HG03064 (cell line): ENCODE results near the gene KRT5.
"Not testable (repeated sequence)": the region's sequence is repeated elsewhere in the genome, so short reads cannot be mapped to it uniquely, and the experiment has no call there.

Source experiments
- ATAC-seq: cut with Tn5 transposase; IDR thresholded peaks from one replicate; pipeline ENCODE4 v1.9.1; 2021; ENCODE audit warnings: low read depth; ENCODE audit not compliant: unreplicated experiment

Gene KRT5

DNA sequence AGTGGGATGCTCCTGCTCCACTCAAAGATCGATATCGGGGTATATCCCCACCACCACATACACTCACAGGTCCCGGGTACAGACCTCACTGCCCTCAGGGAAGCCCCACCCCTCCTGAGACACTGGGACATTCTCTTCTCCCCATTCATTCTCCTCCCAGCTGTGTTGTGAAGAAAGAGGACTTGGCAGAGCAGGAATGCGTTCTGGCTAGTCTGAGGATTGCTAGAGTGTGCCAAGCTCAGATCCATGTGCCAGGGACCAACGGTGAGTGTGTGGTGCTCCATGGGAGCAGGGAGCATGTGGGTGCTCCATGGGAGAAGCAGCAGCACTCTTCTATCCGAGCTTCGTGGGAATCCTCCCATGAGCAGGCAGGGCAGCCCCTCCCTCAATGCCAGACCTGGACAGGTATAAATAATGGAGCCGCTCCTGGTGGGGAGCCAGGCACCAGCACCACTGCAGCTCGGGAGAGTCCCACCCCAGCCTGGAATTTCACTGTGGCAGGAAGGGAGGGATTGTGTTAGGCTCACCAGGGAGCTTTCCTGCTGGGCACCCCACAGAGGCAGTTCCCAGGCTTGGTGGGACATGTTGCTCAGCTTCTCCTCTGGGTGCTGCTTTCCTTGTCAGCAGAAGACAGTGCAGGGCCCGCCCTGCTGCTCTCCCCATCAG is 2.3 kb upstream of the KRT5 start:
- no peak for ATAC-seq

DNA sequence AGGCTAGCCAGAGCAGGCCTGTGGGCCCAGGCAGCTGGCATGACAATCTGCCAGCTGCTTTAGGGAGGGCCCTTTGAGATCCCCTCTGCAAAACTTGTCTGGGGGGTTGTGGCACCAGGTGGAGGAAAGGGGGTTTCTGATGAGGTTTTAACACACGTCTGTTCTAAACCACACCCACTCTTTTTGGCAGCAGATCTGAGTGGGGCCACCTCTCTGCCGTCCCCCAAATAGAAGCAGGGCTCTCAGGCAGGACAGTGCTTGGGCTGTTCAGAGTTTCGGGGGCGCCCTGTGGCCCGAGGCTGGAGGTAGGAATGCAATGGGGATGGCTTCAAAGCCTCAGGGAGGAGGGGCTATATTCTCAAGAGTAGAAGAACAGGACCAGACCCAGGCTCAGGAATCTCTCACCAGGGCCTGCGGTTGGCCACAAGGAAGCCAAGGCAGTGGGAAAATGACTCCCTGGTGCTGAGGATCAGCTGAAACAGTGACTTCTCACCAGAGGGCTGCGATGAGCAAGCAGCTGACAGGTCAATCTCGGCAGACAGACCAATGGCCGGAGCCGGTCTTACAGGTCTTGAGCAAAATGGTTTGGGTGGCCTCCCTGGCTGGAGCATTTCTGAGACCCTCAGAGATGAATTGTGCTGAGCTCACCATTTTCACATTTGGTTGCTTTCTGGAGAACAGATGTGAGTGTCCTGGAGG is 1.5 kb upstream of the KRT5 start:
- ATAC-seq, result no peak

- no peak for ATAC-seq
Observed at GRCh38 chr12:52521175-52521567, 977 bp upstream of the KRT5 start.

DNA sequence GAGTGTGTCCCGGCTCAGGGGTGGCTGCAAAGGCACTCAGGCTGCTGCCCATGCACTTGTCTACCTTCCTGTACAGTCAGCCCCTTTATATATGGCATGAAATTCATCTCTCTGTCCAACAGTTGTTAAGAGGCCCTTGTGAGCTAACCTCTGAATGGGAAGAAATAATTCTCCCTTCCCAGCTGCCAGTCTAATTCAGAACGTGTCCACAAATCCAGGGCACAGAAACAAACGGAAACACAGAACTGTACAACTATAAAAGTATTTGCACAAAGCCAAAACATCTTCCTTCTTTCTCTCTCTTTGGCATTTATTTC is 849 bp downstream of the KRT5 start:
- no peak for ATAC-seq

DNA sequence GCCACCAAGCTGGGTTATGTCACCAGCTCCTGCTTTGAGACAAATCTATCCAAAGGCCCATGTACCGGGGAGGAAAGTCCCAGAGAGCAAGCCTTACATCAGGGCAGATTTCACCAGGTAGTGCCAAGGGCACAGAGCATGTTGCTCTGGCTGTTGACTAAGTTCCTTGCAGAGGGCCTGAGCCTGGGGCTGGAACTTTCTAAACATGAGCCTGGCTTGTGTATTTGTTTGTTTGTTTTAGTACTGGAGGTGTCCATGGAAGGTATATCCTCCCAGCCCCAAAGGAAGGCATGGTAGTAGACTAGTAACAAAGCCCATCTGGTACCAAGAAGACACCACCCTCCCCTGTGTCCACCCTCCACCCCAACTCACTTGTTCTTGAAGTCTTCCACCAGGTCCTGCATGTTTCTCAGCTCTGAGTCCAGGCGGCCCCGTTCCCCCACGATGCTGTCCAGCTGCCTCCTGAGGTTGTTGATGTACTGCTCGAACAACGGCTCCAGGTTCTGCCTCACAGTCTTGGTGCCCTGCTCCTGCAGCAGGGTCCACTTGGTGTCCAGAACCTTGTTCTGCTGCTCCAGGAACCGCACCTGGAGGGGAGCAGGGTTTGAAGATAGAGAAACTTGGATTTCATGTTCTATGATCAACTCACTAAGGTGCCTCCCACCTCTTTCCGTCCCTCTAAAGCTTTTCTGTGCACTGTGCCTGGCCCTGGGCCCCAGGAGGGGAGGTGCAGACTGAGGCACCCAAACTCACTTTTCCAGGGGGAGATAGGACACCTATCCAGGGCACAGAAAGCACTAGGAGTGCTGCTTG is 1.4 kb downstream of the KRT5 start:
- no peak for ATAC-seq

DNA sequence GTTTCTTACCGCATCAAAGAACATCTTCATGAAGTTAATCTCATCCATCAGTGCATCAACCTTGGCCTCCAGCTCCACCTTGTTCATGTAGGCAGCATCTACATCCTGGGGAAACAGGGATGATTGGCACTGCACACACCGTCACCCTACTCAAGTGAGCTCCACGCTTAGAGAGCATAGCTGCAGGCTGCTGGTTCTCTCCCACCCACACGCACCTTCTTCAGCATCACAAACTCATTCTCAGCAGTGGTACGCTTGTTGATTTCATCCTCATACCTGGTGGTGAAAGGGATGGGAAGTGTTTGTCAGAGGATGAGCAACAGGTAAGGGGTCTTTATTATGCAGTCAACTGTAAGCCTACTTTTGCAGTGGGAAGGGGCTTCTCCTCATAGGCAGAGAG is 2.3 kb downstream of the KRT5 start:
- no peak for ATAC-seq

DNA sequence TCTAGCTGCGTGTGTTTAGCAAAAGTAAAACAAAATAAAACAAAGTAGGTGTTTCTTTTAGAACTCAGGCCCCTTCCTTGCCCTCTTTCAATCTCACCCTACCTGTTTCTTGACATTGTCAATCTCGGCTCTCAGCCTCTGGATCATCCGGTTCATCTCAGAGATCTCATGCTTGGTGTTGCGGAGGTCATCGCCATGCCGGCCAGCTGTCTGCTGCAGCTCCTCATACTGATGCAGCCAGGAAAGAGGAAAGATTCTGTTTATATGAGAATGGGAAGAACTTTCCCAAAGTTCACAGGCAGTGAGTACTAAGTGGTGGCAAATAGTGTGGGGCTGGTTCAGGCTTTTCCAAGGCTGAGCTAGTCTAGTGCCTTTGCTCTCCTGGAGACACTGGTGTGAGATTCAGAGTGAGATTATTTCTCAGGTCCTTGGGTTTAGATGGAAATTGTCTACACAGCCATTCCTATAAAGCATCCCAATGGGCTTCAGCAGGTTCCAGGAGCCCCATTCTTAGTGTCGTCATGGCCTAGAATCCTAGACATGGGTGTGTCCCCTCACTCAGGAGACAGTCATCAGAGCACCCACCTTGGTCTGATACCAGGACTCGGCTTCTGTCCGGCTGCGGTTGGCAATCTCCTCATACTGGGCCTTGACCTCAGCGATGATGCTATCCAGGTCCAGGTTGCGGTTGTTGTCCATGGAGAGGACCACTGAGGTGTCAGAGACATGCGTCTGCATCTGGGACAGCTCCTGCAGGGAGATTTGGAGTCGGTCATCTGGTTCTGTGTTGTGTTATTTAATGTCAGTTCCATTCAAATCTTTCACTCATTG is 3.0 kb downstream of the KRT5 start:
- ATAC-seq, result no peak

DNA sequence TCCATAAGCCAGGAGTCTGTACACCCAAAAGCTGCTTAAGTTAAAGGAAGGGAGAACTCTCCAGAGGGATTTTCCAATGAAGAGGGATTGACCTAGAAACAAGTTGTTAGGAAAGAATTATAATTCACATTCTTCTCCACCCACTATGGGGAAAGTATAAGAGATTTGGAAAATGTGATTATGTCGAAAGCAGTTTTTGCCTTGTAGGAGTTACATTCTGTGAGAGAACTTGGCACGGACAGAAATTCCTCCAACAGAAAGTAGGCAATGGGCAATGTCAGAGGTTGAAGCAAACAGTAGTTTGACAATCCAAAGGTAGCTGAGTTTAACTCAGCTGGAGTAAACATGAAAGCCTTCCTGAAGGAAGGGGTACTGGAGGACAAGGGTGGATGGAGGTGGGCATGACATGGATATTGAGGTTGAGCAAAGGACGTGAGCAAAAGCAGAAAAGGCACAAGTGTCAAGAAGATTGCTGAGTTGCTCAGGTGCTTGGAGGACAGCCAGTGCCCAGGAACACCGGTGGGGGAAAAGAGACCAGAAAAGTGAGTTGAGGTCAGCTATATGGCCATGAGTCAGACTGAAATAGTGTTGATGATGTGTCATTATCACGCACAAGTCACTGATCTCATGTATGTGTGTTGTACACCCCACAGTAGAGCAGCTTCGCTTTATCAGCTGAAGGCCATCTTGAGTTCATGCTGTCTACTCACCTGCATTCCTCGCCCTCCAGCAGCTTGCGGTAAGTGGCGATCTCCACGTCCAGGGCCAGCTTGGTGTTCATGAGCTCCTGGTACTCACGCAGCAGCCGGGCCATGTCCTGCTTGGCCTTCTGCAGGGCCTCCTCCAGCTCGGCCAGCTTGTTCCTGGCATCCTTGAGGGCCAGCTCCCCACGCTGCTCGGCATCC is 4.0 kb downstream of the KRT5 start:
- no peak for ATAC-seq

DNA sequence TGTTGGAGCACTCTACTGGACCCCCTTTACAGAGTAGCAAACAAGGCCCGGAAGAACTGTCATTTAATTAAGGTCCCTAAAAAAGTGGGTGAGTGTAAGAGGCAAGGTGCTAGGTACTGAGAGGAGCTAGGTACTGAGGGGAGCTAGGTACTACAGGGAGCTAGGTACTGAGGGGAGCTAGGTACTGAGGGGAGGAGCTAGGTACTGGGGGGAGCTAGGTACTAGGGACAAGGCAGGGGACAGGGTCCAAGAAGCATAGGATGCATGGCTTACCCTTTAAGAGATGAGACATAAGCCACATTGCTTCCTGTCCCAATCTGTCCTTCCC is 4.9 kb downstream of the KRT5 start:
- no peak for ATAC-seq

- no peak for ATAC-seq
Observed at GRCh38 chr12:52514471-52515318, 5.5 kb downstream of the KRT5 start.

DNA sequence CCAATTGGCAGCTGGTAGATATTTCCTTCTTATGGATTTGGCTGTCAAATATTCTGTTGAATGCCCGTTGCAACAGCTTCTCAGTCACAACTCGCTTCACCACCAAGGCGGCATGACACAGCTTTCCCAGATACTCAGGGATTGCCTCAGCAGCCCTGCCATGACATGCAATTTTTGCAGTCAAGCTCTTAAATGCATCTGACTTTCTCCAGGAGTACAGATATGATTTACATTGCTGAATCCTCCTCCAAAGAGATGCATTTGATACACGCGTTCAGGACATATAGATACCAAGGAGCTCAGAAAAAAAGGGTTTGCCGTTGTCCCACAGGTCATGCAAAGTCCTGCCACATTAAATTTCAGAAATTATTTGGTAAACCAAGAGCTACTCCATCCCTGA is 6.5 kb downstream of the KRT5 start:
- ATAC-seq, result no peak

- no peak for ATAC-seq
Observed at GRCh38 chr12:52508211-52508610, 12.0 kb downstream of the KRT5 start.

GRCh38 chr12:52506858-52507715 is 13.1 kb downstream of the KRT5 start:
- no peak for ATAC-seq

- no peak for ATAC-seq
Observed at GRCh38 chr12:52502877-52503276, 17.3 kb downstream of the KRT5 start.

DNA sequence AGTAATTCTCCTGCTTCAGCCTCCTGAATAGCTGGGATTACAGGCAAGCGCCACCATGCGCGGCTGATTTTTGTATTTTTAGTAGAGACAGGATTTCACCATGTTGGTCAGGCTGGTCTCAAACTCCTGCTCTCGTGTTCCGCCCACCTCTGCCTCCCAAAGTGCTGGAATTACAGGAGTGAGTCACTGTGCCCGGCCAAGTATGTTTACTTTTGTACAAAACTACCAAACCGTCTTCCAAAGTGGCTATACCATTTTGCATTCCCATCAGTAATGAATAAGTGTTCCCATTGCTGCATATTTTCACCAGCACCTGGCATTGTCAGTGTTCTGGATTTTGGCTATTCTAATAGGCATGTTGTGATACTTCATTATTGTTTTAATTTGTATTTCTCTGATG is 18.7 kb downstream of the KRT5 start:
- ATAC-seq, result no peak

- not testable (repeated sequence) for ATAC-seq
Observed at GRCh38 chr12:52500574-52500973, 19.6 kb downstream of the KRT5 start.

DNA sequence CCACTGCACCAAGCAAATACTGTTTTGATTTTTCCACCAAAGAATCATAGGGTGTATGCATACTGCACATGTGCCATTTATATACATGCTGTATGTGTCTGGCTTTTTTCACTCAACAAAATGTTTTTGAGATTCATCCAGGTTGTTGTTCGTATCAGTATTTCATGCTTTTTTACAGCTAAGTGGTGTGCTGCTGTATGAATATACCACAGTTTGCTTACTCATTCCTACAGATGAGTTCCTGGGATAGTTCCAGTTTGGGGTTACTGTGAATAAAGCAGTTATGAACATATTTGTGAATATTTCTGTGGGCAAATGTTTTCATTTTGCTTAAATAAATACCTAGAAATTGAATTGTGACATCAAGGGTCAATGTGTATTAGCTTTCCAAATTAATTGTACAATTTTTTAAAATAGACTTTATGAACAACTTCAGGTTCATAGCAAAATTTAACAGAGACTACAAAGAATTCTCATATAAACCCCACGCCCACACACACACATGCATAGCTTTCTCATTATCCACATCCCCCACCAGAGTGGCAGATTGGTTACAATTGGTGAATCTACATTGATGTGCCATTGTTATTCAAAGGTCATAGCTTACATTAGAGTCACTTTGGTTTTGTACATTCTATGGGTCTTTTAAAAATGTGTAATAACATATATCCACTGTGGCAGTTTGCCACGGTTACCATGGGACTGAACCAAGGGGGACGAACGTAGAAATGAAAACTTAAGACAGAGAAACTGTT is 20.2 kb downstream of the KRT5 start:
- no peak for ATAC-seq

DNA sequence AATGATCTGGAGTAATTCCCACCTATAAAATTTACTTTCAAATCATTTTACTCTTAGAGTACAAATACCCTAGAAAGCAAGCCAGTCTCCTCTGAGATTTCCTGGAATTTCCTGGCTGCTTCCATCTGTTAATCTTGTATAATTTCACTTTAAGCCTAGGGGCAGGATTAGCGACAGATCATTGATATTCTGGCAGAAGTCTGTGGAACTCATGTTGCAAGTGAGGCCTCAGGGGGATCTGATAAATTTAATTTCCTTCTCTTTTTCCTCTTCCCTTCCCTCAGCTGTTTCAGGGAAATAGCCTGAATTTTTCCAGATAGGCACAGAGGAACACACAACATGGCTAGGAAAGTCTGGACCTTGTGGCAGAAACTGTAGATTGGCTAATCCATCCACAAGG is 21.2 kb downstream of the KRT5 start:
- no peak for ATAC-seq
